WTC11 (cell line): ENCODE measurements around the gene CLN6. TPM values are rescaled to one million over a fixed set of nuclear protein-coding genes. Genes with fewer than 3 reads are reported as not detected.
A peak's percentile ranks its signal among the peaks of the same experiment; 100 is the strongest.

Source experiments
- ATAC-seq: fragments of 200-7000 bp; cut with Tn5 transposase; 2 replicates; pipeline ENCODE4 v1.10.0; 2021; ENCODE audit warnings: mild to moderate bottlenecking, moderate library complexity
- CTCF ChIA-PET: fragments of 300-600 bp; sonication (Branson Sonifier 250); formaldehyde crosslinking; loops from one replicate; lab custom pipeline; 2021; ENCODE audit warnings: antibody characterized with exemption; lab: Charles Lee
- POLR2A ChIA-PET: fragments of 350-600 bp; sonication (Branson Sonifier 250); formaldehyde crosslinking; loops from one replicate; lab custom pipeline; 2021; ENCODE audit warnings: antibody characterized with exemption; lab: Charles Lee
- DNase-seq: peaks from one replicate; pipeline ENCODE4 v3.0.0; 2021; ENCODE audit warnings: low spot score
- H3K27ac Mint-ChIP-seq: 2 replicates; pipeline ENCODE4 v1.8.0; 2021; ENCODE audit warnings: mixed read lengths
- H3K27me3 Mint-ChIP-seq: 2 replicates; pipeline ENCODE4 v1.8.0; 2021; ENCODE audit warnings: low read depth, mild to moderate bottlenecking, moderate library complexity, mixed read lengths
- H3K36me3 Mint-ChIP-seq: 2 replicates; pipeline ENCODE4 v1.8.0; 2021; ENCODE audit warnings: mixed read lengths
- H3K4me1 Mint-ChIP-seq: 2 replicates; pipeline ENCODE4 v1.8.0; 2022; ENCODE audit warnings: mixed read lengths
- H3K4me3 Mint-ChIP-seq: 2 replicates; pipeline ENCODE4 v1.8.0; 2021; ENCODE audit warnings: mild to moderate bottlenecking, moderate library complexity, mixed read lengths
- H3K9me3 Mint-ChIP-seq: 2 replicates; pipeline ENCODE4 v1.8.0; 2021; ENCODE audit warnings: mixed read lengths
- AFF4 ChIP-seq: sonication (generic); formaldehyde crosslinking; IDR thresholded peaks from 2 replicates; pipeline ENCODE4 v1.8.1; 2023; ENCODE audit warnings: mild to moderate bottlenecking, missing genetic modification reagents, borderline replicate concordance
- CBFB ChIP-seq: sonication (generic); formaldehyde crosslinking; IDR thresholded peaks from 2 replicates; pipeline ENCODE4 v1.8.1; 2022; ENCODE audit warnings: mild to moderate bottlenecking, low read depth, missing genetic modification reagents
- E2F1 ChIP-seq: sonication (generic); formaldehyde crosslinking; IDR thresholded peaks from 2 replicates; pipeline ENCODE4 v1.8.0; 2022; ENCODE audit warnings: mild to moderate bottlenecking, missing genetic modification reagents
- ETV6 ChIP-seq: sonication (generic); formaldehyde crosslinking; IDR thresholded peaks from 2 replicates; pipeline ENCODE4 v1.8.1; 2022; ENCODE audit warnings: mild to moderate bottlenecking, missing genetic modification reagents
- FOXP4 ChIP-seq: sonication (generic); formaldehyde crosslinking; IDR thresholded peaks from 2 replicates; pipeline ENCODE4 v1.8.0; 2022; ENCODE audit warnings: mild to moderate bottlenecking, missing genetic modification reagents
- SMAD3 ChIP-seq: sonication (generic); formaldehyde crosslinking; IDR thresholded peaks from 2 replicates; pipeline ENCODE4 v1.8.0; 2022; ENCODE audit warnings: missing genetic modification reagents, mild to moderate bottlenecking, borderline replicate concordance
- SP1 ChIP-seq: sonication (generic); formaldehyde crosslinking; conservative IDR thresholded peaks from 2 replicates; pipeline ENCODE4 v1.8.1; 2022; ENCODE audit warnings: missing genetic modification reagents
- TEAD1 ChIP-seq: sonication (generic); formaldehyde crosslinking; IDR thresholded peaks from 2 replicates; pipeline ENCODE4 v1.8.0; 2022; ENCODE audit warnings: mild to moderate bottlenecking, missing genetic modification reagents
- ZNF138 ChIP-seq: sonication (generic); formaldehyde crosslinking; conservative IDR thresholded peaks from 2 replicates; pipeline ENCODE4 v1.8.1; 2022; ENCODE audit warnings: mild to moderate bottlenecking, moderate library complexity, missing genetic modification reagents
- ZNF281 ChIP-seq: sonication (generic); formaldehyde crosslinking; IDR thresholded peaks from 2 replicates; pipeline ENCODE4 v1.8.0; 2023; ENCODE audit warnings: mild to moderate bottlenecking, missing genetic modification reagents
- total RNA-seq: library from RNA; stranded (reverse); gene quantifications from 3 replicates; pipeline ENCODE4 v1.2.3, GENCODE V29; 2021
- TF ChIP-seq, protein P1 (sequence below): sonication (generic); formaldehyde crosslinking; IDR thresholded peaks from 2 replicates; pipeline ENCODE4 v1.8.1; 2023; ENCODE audit warnings: mild to moderate bottlenecking, missing genetic modification reagents
- TF ChIP-seq, protein P2 (sequence below): fragments of 250-450 bp; sonication (Bioruptor Pico); IDR thresholded peaks from 2 replicates; pipeline ENCODE4 v1.9.0; 2021; ENCODE audit warnings: mild to moderate bottlenecking
- TF ChIP-seq, protein P3 (sequence below): sonication (generic); formaldehyde crosslinking; conservative IDR thresholded peaks from 2 replicates; pipeline ENCODE4 v1.8.1; 2022; ENCODE audit warnings: mild to moderate bottlenecking, missing genetic modification reagents

The CLN6 gene
- total RNA-seq, 1 experiment from 2014 or later = 50.2 TPM

DNA sequence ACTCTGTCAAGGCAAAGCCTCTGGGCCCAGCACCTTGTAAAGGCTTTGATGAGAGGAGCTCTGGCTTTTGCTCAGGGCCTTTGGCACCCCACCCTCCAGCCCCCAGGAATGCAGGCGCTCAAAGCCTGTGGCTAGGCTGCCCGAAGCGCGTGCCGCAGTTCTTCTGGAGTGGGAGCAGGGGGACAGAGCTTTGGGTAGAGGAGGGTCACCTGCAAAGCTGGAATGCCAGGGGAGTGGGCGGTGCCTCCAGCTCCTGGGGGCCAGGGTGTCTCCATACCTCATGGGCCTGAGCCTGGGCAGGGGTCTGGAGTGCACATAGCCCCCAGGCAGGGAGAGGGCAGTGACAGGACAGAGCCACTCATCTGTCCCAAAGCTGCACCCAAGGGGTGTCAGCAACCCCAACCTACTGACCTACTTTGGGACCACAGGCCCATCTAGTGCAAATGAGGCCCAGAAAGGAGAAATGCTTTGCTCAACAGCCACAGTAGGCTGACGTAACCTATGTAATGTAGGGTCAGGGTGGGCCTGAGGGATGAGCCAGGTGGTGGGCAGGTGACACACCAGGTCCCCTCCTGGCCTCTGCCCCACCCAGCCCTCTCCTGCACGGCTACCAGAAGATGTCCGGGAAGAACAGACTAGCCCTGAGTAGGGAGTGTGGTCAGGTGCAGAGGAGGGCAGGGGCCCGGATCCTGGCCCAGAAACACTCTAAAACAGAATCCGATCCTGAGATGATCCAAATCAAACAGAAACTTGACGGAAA is 22.2 kb downstream of the CLN6 start (continued):
- TF ChIP-seq, protein P1, sequence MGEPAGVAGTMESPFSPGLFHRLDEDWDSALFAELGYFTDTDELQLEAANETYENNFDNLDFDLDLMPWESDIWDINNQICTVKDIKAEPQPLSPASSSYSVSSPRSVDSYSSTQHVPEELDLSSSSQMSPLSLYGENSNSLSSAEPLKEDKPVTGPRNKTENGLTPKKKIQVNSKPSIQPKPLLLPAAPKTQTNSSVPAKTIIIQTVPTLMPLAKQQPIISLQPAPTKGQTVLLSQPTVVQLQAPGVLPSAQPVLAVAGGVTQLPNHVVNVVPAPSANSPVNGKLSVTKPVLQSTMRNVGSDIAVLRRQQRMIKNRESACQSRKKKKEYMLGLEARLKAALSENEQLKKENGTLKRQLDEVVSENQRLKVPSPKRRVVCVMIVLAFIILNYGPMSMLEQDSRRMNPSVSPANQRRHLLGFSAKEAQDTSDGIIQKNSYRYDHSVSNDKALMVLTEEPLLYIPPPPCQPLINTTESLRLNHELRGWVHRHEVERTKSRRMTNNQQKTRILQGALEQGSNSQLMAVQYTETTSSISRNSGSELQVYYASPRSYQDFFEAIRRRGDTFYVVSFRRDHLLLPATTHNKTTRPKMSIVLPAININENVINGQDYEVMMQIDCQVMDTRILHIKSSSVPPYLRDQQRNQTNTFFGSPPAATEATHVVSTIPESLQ (CRISPR knock-in tag) = no peak
- no peak for TF ChIP-seq FOXP4 (CRISPR knock-in tag)
- TF ChIP-seq TEAD1 (CRISPR knock-in tag) = no peak
- TF ChIP-seq, protein P2, sequence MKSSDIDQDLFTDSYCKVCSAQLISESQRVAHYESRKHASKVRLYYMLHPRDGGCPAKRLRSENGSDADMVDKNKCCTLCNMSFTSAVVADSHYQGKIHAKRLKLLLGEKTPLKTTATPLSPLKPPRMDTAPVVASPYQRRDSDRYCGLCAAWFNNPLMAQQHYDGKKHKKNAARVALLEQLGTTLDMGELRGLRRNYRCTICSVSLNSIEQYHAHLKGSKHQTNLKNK (CRISPR knock-in tag) = no peak
- TF ChIP-seq, all 79 proteins: peak for 0

DNA sequence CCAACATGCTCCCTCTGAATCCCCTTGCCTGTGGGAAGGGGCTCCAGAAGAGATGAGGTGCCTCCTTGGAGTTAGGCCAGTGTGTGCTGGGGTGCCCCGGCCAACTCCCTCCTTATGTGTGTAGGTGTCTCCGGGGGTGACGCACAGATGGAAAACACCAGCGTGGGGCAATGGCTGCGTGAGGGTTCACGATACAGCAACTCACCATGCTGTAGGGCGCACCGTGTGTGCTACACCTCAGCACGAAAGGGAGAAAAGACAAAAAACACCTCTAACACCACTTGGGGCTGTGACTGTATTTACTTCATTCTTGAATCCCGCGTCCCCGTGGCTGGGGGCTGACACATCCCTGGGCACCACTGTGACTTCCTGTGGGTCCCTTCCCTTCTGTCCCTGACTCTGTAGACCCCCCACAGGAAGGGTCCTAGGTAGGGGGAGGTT is 22.8 kb downstream of the CLN6 start:
- Mint-ChIP-seq H3K36me3 (no peaks in the 10 kb centered on the region), H3K9me3 (no peaks in the 10 kb centered on the region), H3K27ac (peak overlapping the region; percentile 92), H3K4me1 (peaks cover 39% of the 10 kb centered on the region), H3K27me3 (no peaks in the 10 kb centered on the region)
- CTCF ChIA-PET = interaction anchor here (0.8 to 3.8 kb wide), 3 partner anchors 12 to 100 kb away, joined by 3 to 25 read pairs (median 15); no protein-coding TSS in a partner anchor
- TF ChIP-seq, protein P3, sequence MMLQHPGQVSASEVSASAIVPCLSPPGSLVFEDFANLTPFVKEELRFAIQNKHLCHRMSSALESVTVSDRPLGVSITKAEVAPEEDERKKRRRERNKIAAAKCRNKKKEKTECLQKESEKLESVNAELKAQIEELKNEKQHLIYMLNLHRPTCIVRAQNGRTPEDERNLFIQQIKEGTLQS (CRISPR knock-in tag) = no peak
- TF ChIP-seq, all 79 proteins: peak for 0
- no peak overlapping the region for H3K4me3 Mint-ChIP-seq
- POLR2A ChIA-PET = interaction anchor here (0.7 to 1.3 kb wide), 2 partner anchors 12 to 15 kb away, joined by 3 to 4 read pairs; no protein-coding TSS in a partner anchor
- ATAC-seq = no peak
- no peak for DNase-seq

DNA sequence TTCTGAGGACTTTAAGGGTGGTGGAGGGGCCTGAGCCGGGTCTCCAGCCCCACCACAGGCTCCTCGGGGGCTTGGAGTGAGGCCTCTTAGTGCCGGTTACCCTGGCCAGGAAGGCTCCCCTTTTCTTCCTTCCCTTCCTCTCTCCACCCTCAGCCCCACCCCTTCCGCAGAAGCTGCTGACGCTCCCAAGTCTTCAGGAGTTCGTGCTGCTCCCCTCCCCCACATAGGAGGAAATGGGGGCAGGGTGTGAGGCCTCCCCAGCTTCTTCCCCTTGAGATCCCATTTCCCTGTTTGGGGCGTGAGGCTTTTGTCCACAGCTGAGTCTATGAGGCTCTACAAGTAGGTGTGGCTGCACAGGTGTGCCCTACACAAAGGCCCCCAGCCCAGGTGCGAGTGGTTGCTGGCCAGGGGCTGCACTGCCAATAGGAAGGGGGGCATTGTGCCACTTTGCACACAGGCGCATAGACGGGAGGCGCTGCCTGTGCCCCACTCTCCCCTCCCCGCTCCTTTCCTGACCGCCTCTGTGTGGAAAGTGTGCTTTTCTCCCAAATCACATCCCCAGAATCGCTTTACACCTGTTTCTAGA is 23.5 kb downstream of the CLN6 start:
- no peaks in the 10 kb centered on the region for H3K9me3 Mint-ChIP-seq
- ChIA-PET POLR2A (interaction anchor here (0.6 to 1.3 kb wide), 3 partner anchors 14 to 53 kb away, joined by 3 to 8 read pairs (median 4); no protein-coding TSS in a partner anchor), CTCF (interaction anchor here (0.9 to 3.8 kb wide), 5 partner anchors 11 to 100 kb away, joined by 3 to 25 read pairs (median 3); partner anchors contain the start of gene CLN6)
- H3K4me1 Mint-ChIP-seq = peaks cover 42% of the 10 kb centered on the region
- no peaks in the 10 kb centered on the region for H3K36me3 Mint-ChIP-seq
- TF ChIP-seq E2F1 (no peak), AFF4 (CRISPR knock-in tag) (no peak), CBFB (no peak), SP1 (CRISPR knock-in tag) (0 out of 2 replicates have a peak, but pooled peaks have one; percentile 51), SMAD3 (CRISPR knock-in tag) (no peak), ZNF281 (CRISPR knock-in tag) (peak; percentile 93), ETV6 (CRISPR knock-in tag) (peak; percentile 83), ZNF138 (CRISPR knock-in tag) (no peak)
- peak overlapping the region; percentile 12; the same call in 1 of the 2 replicates for H3K4me3 Mint-ChIP-seq
- DNase-seq = peak; percentile 51
- ATAC-seq = peak; percentile 65
- H3K27me3 Mint-ChIP-seq = no peaks in the 10 kb centered on the region
- H3K27ac Mint-ChIP-seq = peak overlapping the region; percentile 92
